Testis (tissue), 3 donors: ENCODE measurements around the gene FBXO3. TPM values are rescaled to one million over a fixed set of nuclear protein-coding genes. Genes with fewer than 3 reads are reported as not detected.
A peak's percentile ranks its signal among the peaks of the same experiment; 100 is the strongest.

Experiments
- DNase-seq: peaks from one replicate; pipeline ENCODE4 v3.0.0-alpha.2; 2019
- H3K27ac ChIP-seq, 2 donors: fragments of 200-600 bp; sonication (generic); one replicate each; pipeline ENCODE4 v1.5.1; 2019
- H3K27me3 ChIP-seq: fragments of 200-600 bp; sonication (generic); one replicate; pipeline ENCODE4 v1.5.1; 2019
- H3K36me3 ChIP-seq: fragments of 200-600 bp; sonication (generic); one replicate; pipeline ENCODE4 v1.5.1; 2017; ENCODE audit warnings: low read depth; ENCODE audit errors: missing control alignments
- H3K4me1 ChIP-seq: fragments of 200-600 bp; sonication (generic); one replicate; pipeline ENCODE4 v1.5.1; 2019
- H3K4me3 ChIP-seq, 2 donors: fragments of 200-600 bp; sonication (generic); one replicate each; pipeline ENCODE4 v1.5.1; 2017 to 2019
- H3K9me3 ChIP-seq: fragments of 200-600 bp; sonication (generic); one replicate; pipeline ENCODE4 v1.5.1; 2017
- CTCF ChIP-seq, 3 experiments: fragments of 450-650 bp in 2 of 3; fragments of 200-600 bp in 1 of 3; sonication (generic) in 1 of 3; IDR thresholded peaks; one replicate each; pipeline ENCODE4 v1.5.1; 2016 to 2019; ENCODE audit warnings: antibody characterized with exemption in 3 of 3, mild to moderate bottlenecking in 2 of 3, moderate library complexity in 1 of 3
- POLR2A ChIP-seq: fragments of 450-650 bp; IDR thresholded peaks from one replicate; pipeline ENCODE4 v1.6.1; 2017; ENCODE audit warnings: antibody characterized with exemption, mild to moderate bottlenecking, moderate library complexity
- WGBS, 2 donors: methylation state at CpG; one replicate each; pipeline ENCODE4 v1.1.5; 2018; 5-methylcytosine and 5-hydroxymethylcytosine counted together
- intact Hi-C: fragments of 100-400 bp; cut with DNase I; formaldehyde crosslinking; loops from one replicate; pipeline ENCODE4 v1.15.1; 2023; ENCODE audit warnings: low total_unique reads
- polyA plus RNA-seq: library from polyadenylated mRNA; stranded (reverse); fragments of 350-450 nt; fragmentation: Illumina TruSeq; extraction: RNeasy Lipid Tissue Mini Kit (QIAGEN cat#74804); gene quantifications from one replicate; pipeline ENCODE4 v1.2.3, GENCODE V29; 2014; ENCODE audit warnings: low read depth, low replicate concordance; ENCODE audit not compliant: insufficient read depth
- total RNA-seq, 2 donors: library from RNA; depleted of rRNA; stranded (reverse); fragments of >200 nt; gene quantifications; one replicate each; pipeline ENCODE4 v1.2.3, GENCODE V29; 2016

FBXO3 gene
- total and polyA plus RNA-seq, 3 donors from 2014 or later: 27.2 to 44.8 (median 39.3) TPM

GRCh38 chr11:33743291-33743690 lies 31.0 kb downstream of the FBXO3 start:
- intact Hi-C loops: no loop called here

GRCh38 chr11:33742249-33742851 lies 32.0 kb downstream of the FBXO3 start:
- Histone ChIP-seq H3K4me1 (peaks cover 3% of the 10 kb centered on the region), H3K27me3 (no peaks in the 10 kb centered on the region), H3K27ac (no peak overlapping the region), H3K36me3 (no peaks in the 10 kb centered on the region), H3K4me3 (no peak overlapping the region), H3K9me3 (no peaks in the 10 kb centered on the region)
- 74 to 81% methylated on average over 3 of the region's 3 CpGs for WGBS, 2 donors
- intact Hi-C loops: no loop called here
- no peak for DNase-seq
- peak in 2 of 3 experiments; percentile 17 to 46 for TF ChIP-seq CTCF (IDR thresholded peaks at IDR 0.05)
- TF ChIP-seq POLR2A: no peak

More at GRCh38 chr11:33743291-33743690, 31.0 kb downstream of the FBXO3 start:
- H3K4me3 ChIP-seq: no peak overlapping the region
- DNase-seq: no peak
- H3K27me3 ChIP-seq: no peaks in the 10 kb centered on the region
- no peaks in the 10 kb centered on the region for H3K4me1 ChIP-seq
- H3K36me3 ChIP-seq: no peaks in the 10 kb centered on the region
- no peak for TF ChIP-seq POLR2A
- TF ChIP-seq CTCF (IDR thresholded peaks at IDR 0.05): no peak
- no peak overlapping the region for H3K27ac ChIP-seq
- H3K9me3 ChIP-seq: no peaks in the 10 kb centered on the region
- 70 to 86% methylated on average over 5 of the region's 5 CpGs for WGBS, 2 donors

- Histone ChIP-seq H3K27me3 (no peaks in the 10 kb centered on the region), H3K9me3 (no peaks in the 10 kb centered on the region), H3K27ac (no peak overlapping the region), H3K36me3 (no peaks in the 10 kb centered on the region), H3K4me3 (no peak overlapping the region), H3K4me1 (peaks cover 8% of the 10 kb centered on the region)
- DNase-seq: no peak
- intact Hi-C loops: no loop called here
- 83 to 85% methylated on average over 7 of the region's 7 CpGs for WGBS, 2 donors
- TF ChIP-seq POLR2A (no peak), CTCF (IDR thresholded peaks at IDR 0.05) (no peak)
Measured at GRCh38 chr11:33741806-33742205, 32.5 kb downstream of the FBXO3 start.

- Histone ChIP-seq H3K36me3 (no peaks in the 10 kb centered on the region), H3K27me3 (no peaks in the 10 kb centered on the region), H3K9me3 (no peaks in the 10 kb centered on the region), H3K4me1 (peaks cover 17% of the 10 kb centered on the region), H3K4me3 (no peak overlapping the region), H3K27ac (peak overlapping the region in 1 of 2 donors; percentile 96)
- intact Hi-C loops: no loop called here
- TF ChIP-seq CTCF (IDR thresholded peaks at IDR 0.05): no peak
- TF ChIP-seq POLR2A: no peak
- WGBS, 2 donors: 29 to 31% methylated on average over 3 of the region's 3 CpGs
- no peak for DNase-seq
Measured at GRCh38 chr11:33737362-33737821, 36.9 kb downstream of the FBXO3 start.
